Stimulated activated CD4-positive, alpha-beta T cell treated with anti-CD3 and anti-CD28 coated beads, TNF-alpha, amount 100 ng/mL, for 24 hours (primary cell): ENCODE measurements around the gene SPESP1.

Experiments used
- DNase-seq, 3 experiments: peaks; one replicate each; pipeline ENCODE4 v3.0.0-alpha.2; 2020; ENCODE audit warnings: low read depth in 3 of 3

The SPESP1 gene

DNA sequence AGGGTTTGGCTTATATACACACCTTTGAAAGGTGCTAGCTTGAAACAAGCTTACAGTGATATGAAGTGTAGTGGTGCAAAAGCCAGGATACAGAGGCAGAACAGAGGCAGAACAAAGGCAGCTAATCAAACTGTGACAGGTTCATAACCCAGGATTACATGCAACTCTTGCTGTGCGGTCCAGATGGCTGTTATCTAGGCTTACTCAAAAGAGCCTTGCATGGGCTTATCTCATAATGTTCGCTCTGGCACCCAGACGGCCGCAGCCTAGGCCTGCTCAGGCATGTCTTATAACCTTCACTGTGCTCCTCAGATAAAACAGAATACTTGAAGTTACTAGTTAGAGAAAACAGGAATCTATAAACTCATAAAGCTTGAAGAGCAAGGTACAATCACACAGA lies 61.4 kb downstream of the SPESP1 start:
- no peak for DNase-seq

DNA sequence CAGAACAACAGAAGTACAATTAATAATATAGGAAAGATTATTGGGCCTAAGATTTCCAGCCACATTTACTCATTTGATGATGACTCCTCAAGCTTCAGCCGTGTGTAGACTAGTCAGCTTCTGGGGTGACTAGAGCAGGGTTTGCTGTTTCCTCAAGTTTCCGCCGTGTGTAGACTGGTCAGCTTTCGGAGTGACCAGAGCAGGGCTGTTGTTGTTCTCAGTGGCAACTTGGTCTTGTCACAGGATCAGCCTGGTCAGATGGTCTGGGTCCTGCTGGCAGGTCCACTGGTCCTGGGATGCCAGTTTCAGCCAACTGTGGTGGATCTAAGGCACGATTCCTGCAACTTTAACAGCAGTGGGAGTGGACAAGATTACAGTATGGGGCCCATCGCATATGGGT lies 62.4 kb downstream of the SPESP1 start:
- DNase-seq = no peak

DNA sequence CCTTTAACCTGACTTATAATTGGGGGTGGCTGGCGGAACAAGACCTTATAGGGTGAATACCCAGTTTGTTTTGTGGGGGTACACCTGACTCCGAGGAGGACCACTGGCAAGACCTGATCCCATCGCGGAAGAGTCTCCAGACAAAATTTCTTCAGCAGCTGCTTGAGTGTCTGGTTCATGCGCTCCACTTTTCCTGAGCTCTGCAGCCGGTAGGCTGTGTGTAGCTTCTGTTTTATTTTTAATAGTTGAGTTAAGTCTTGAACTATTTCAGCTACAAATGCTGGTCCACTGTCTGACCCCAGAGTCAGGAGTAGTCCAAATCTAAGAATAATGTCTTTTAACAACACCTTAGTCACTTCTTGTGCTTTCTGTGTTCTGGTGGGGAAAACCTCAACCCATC lies 63.0 kb downstream of the SPESP1 start:
- no peak for DNase-seq

DNA sequence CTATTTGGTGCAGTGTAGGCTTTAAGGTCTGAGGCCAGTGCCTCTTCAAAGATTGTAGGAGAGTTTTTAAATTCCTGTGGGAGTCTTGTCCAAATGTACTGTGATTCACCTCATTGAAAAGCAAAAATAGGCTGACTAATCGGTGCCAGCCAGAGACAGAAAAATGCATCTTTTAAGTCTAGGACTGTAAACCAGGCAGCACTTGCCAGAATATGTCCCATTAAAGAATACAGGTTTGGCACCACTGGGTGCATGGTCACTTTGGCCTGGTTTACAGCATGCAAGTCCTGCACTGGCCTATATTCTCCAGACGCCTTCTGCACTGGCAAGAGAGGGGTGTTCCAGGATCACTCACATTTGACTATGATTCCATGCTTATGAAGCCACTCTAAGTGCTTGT lies 63.8 kb downstream of the SPESP1 start:
- no peak for DNase-seq

DNA sequence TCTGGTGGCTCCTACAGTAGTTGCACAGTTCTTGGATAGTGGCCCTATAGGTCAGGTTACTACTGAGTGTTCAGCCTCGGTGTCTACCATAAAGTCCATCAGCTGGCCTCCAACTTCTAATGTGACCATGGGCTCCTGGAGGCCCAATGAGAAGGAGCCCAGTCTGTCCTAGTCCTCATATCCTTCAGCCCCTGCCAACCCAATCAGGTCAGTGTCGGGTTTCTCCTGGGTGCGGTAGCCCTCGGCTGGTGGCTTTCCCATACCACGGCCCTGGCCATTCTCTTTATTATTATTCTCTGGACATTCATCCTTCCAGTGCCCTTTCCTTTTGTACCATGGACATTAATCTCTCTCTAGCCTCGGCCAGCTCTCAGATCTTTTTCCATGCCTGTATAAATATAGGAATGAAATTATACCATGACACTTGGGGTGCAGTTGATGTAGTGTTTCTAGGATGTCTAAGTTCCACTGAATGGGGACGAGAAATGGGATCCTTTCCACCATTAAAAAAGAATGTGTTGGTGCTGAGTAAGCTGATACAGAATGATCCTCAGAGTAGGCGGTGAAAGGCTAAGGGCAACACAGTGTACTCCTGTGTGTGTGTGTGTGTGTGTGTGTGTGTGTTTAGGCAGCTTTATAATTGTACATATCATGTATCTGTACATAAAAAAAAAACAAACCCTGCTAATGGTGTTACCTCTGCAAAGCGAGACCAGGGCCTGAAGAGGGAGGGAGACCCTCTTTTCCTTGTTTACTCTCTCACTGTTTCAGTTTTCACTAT lies 64.8 kb downstream of the SPESP1 start:
- no peak for DNase-seq
